Endothelial cell of umbilical vein (primary cell): ENCODE measurements around the gene OR2AJ1. TPM values are rescaled to one million over a fixed set of nuclear protein-coding genes. Genes with fewer than 3 reads are reported as not detected.

ENCODE experiments used
- BruUV-seq: library from RNA; stranded (reverse); fragments of 400-500 nt; replicated peaks from 2 replicates; lab custom pipeline; 2021; lab: Mats Ljungman, UMichigan
- CTCF ChIA-PET: fragments of 300-600, 350-600 bp; sonication (Branson Sonifier 250); formaldehyde crosslinking; loops from one replicate; lab custom pipeline; 2021; ENCODE audit warnings: antibody characterized with exemption, inconsistent platforms; lab: Charles Lee
- POLR2A ChIA-PET: fragments of 300-600, 350-600 bp; sonication (Branson Sonifier 250); formaldehyde crosslinking; loops from one replicate; lab custom pipeline; 2021; ENCODE audit warnings: antibody characterized with exemption, inconsistent platforms; lab: Charles Lee
- DNase-seq: peaks from one replicate; pipeline ENCODE4 v3.0.0-alpha.2; 2011; ENCODE audit warnings: low read depth, low spot score
- FAIRE-seq: peaks from 2 replicates; lab custom pipeline; 2011; peaks lifted over from hg19 to GRCh38; lab: Jason Lieb, UNC
- H2AFZ ChIP-seq: 2 replicates; pipeline ENCODE4 v1.6.0; 2012; ENCODE audit warnings: low read depth, low read length, control low read depth, inconsistent platforms
- H3K27ac ChIP-seq: 2 replicates; pipeline ENCODE4 v1.5.1; 2011; ENCODE audit warnings: low read depth, mild to moderate bottlenecking, control low read depth, low read length, moderate library complexity; ENCODE audit not compliant: insufficient read depth
- H3K27me3 ChIP-seq, 2 experiments: 2 replicates each; pipeline versions ENCODE4 v1.6.0 to v1.6.1; 2011; ENCODE audit warnings: low read length in 2 of 2, mixed read lengths in 1 of 2; ENCODE audit not compliant: control insufficient read depth in 2 of 2, insufficient read depth in 2 of 2
- H3K36me3 ChIP-seq, 2 experiments: 2 replicates in 1 of 2; 3 replicates in 1 of 2; pipeline ENCODE4 v1.5.1; 2011; ENCODE audit warnings: low read length in 2 of 2, mild to moderate bottlenecking in 1 of 2, moderate library complexity in 1 of 2; ENCODE audit not compliant: control insufficient read depth in 2 of 2, insufficient read depth in 2 of 2; ENCODE audit errors: extremely low read depth in 1 of 2
- H3K4me1 ChIP-seq: 3 replicates; pipeline ENCODE4 v1.5.1; 2011; ENCODE audit warnings: mild to moderate bottlenecking, low read length; ENCODE audit not compliant: control insufficient read depth, insufficient read depth; ENCODE audit errors: extremely low read depth
- H3K4me2 ChIP-seq: 2 replicates; pipeline ENCODE4 v1.6.1; 2011; ENCODE audit warnings: low read length, control low read depth, mixed read lengths; ENCODE audit not compliant: insufficient read depth
- H3K4me3 ChIP-seq, 3 experiments: fragments of 200-600 bp in 1 of 3; sonication (generic), shearing (Covaris generic) in 1 of 3; replicated peaks in 1 of 3; 2 replicates each; pipeline ENCODE4 v1.5.1; 2011 to 2016; ENCODE audit warnings: control low read depth in 3 of 3, low read length in 3 of 3, mild to moderate bottlenecking in 2 of 3, inconsistent platforms in 1 of 3, low read depth in 1 of 3, moderate library complexity in 1 of 3; ENCODE audit not compliant: insufficient read depth in 1 of 3
- H3K79me2 ChIP-seq: 2 replicates; pipeline ENCODE4 v1.6.0; 2012; ENCODE audit warnings: low read length, inconsistent platforms; ENCODE audit not compliant: control insufficient read depth, insufficient read depth
- H3K9ac ChIP-seq: replicated peaks from 2 replicates; pipeline ENCODE3; 2011; ENCODE audit warnings: low read length, control low read depth; ENCODE audit not compliant: insufficient read depth; ENCODE audit errors: extremely low read depth
- H3K9me1 ChIP-seq: replicated peaks from 3 replicates; pipeline ENCODE4 v1.6.0; 2011; ENCODE audit warnings: mild to moderate bottlenecking, low read length; ENCODE audit not compliant: control insufficient read depth, insufficient read depth; ENCODE audit errors: extremely low read depth
- H3K9me3 ChIP-seq: replicated peaks from 2 replicates; pipeline ENCODE4 v1.5.1; 2012; ENCODE audit warnings: low read length, inconsistent platforms; ENCODE audit not compliant: control insufficient read depth, insufficient read depth
- H4K20me1 ChIP-seq: replicated peaks from 2 replicates; pipeline ENCODE3; 2011; ENCODE audit warnings: mild to moderate bottlenecking, low read length; ENCODE audit not compliant: control insufficient read depth, insufficient read depth; ENCODE audit errors: extremely low read depth
- CTCF ChIP-seq, 2 donors: IDR thresholded peaks; 1 replicate in 1 of 2; 2 replicates in 1 of 2; pipeline ENCODE4 v1.5.1; 2011; ENCODE audit warnings: low read length in 2 of 2, mild to moderate bottlenecking in 2 of 2, moderate library complexity in 2 of 2, control low read depth in 1 of 2, inconsistent platforms in 1 of 2, low read depth in 1 of 2; ENCODE audit not compliant: insufficient read depth in 1 of 2; ENCODE audit errors: extremely low read depth in 1 of 2
- FOS ChIP-seq: IDR thresholded peaks from 2 replicates; pipeline ENCODE4 v1.6.1; 2011; ENCODE audit warnings: mild to moderate bottlenecking, low read length, moderate library complexity, borderline replicate concordance; ENCODE audit not compliant: insufficient read depth
- GATA2 ChIP-seq: IDR thresholded peaks from 2 replicates; pipeline ENCODE4 v1.7.0; 2011; ENCODE audit warnings: low read depth, mild to moderate bottlenecking, moderate library complexity, mixed read lengths, low read length; ENCODE audit not compliant: insufficient read length, insufficient read depth
- JUN ChIP-seq: IDR thresholded peaks from 2 replicates; pipeline ENCODE4 v1.6.1; 2011; ENCODE audit warnings: borderline replicate concordance, low read depth; ENCODE audit not compliant: insufficient read length, insufficient read depth
- POLR2A ChIP-seq: IDR thresholded peaks from 2 replicates; pipeline ENCODE4 v1.6.1; 2012; ENCODE audit warnings: low read depth, mild to moderate bottlenecking, control low read depth, low read length
- POLR2AphosphoS5 ChIP-seq: IDR thresholded peaks from 2 replicates; pipeline ENCODE4 v1.6.1; 2012; ENCODE audit warnings: low read depth, mild to moderate bottlenecking, control low read depth, low read length, moderate library complexity; ENCODE audit not compliant: insufficient read depth
- dilution Hi-C: fragments of 300-500 bp; cut with MboI; formaldehyde crosslinking; loops from one replicate; pipeline ENCODE4 v1.15.0; 2019; ENCODE audit warnings: low sequenced_read_pairs; ENCODE audit not compliant: extremely low pct_ligation_motif_present
- intact Hi-C: fragments of 100-400 bp; cut with micrococcal nuclease; formaldehyde crosslinking; loops from one replicate; pipeline ENCODE4 v1.10.0; 2022
- polyA plus RNA-seq, 4 experiments: library from polyadenylated mRNA; depleted of rRNA in 3 of 4; stranded (reverse) in 3 of 4; unstranded in 1 of 4; fragments of >200 nt; gene quantifications; 2 replicates each; pipeline versions ENCODE4 v1.2.1 to v1.2.3, GENCODE V29; 2011 to 2012; ENCODE audit warnings: missing spikeins in 1 of 4
- total RNA-seq: library from RNA; stranded (reverse); gene quantifications from 2 replicates; pipeline ENCODE4 v1.2.3, GENCODE V29; 2021
- TF ChIP-seq, protein P1 (sequence below): IDR thresholded peaks from 2 replicates; pipeline ENCODE4 v1.6.1; 2011; ENCODE audit not compliant: insufficient read depth, insufficient read length

Gene OR2AJ1
- total and polyA plus RNA-seq, 2 donors (not counting 3 experiments of a cell fraction or from before 2014, with no cell fraction given) = not detected

GRCh38 chr1:247905910-247906503, 18.7 kb upstream of the OR2AJ1 start:
- no peak overlapping the region for H3K27ac ChIP-seq
- peaks cover 4% of the 10 kb centered on the region for H3K9me3 ChIP-seq
- H3K4me3 ChIP-seq = no peak overlapping the region
- no peak for FAIRE-seq
- no peaks in the 10 kb centered on the region for H3K36me3 ChIP-seq
- H3K27me3 ChIP-seq = no peaks in the 10 kb centered on the region
- no peak for DNase-seq
- H3K9ac ChIP-seq = no peak overlapping the region
- H3K4me1 ChIP-seq = no peaks in the 10 kb centered on the region
- intact Hi-C loops = no loop called here
- BruUV-seq = no TSS peak
- H3K9me1 ChIP-seq = no peaks in the 10 kb centered on the region
- dilution Hi-C loops = no loop called here
- no peak overlapping the region for H2AFZ ChIP-seq
- H3K79me2 ChIP-seq = no peaks in the 10 kb centered on the region
- H4K20me1 ChIP-seq = no peaks in the 10 kb centered on the region
- TF ChIP-seq GATA2 (no peak), CTCF (IDR thresholded peaks at IDR 0.05; ENCODE audit: extremely low read depth in 1 of 2, insufficient read depth in 1 of 2, low read depth in 1 of 2, low read length in 2 of 2) (no peak), POLR2AphosphoS5 (no peak), FOS (no peak), POLR2A (no peak), JUN (no peak)
- TF ChIP-seq, protein P1, sequence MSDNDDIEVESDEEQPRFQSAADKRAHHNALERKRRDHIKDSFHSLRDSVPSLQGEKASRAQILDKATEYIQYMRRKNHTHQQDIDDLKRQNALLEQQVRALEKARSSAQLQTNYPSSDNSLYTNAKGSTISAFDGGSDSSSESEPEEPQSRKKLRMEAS = no peak
- H3K4me2 ChIP-seq = no peak overlapping the region
- ChIA-PET CTCF (no interaction called here), POLR2A (no interaction called here)
